OCI-LY1 (cell line): ENCODE results near the gene PLXND1.

ENCODE experiments used
- H2AFZ ChIP-seq: fragments of 200-600 bp; sonication (generic), shearing (Covaris generic); 2 replicates; pipeline ENCODE4 v1.6.0; 2014; ENCODE audit warnings: antibody characterized with exemption, mild to moderate bottlenecking, low read length
- H3F3A ChIP-seq: fragments of 200-600 bp; sonication (generic), shearing (Covaris generic); 2 replicates; pipeline ENCODE4 v1.6.0; 2014; ENCODE audit warnings: mild to moderate bottlenecking, antibody characterized with exemption, low read length, moderate library complexity; ENCODE audit not compliant: insufficient read depth
- H3K27ac ChIP-seq: fragments of 200-600 bp; sonication (generic); 2 replicates; pipeline ENCODE4 v1.5.1; 2014; ENCODE audit warnings: low read length, mixed run types, mild to moderate bottlenecking, low read depth; ENCODE audit not compliant: poor library complexity, severe bottlenecking
- H3K27me3 ChIP-seq: fragments of 200-600 bp; sonication (generic); 2 replicates; pipeline ENCODE4 v1.6.0; 2014; ENCODE audit warnings: antibody characterized with exemption, mild to moderate bottlenecking, low read length, moderate library complexity; ENCODE audit not compliant: insufficient read depth
- H3K36me3 ChIP-seq: fragments of 200-600 bp; sonication (generic); 2 replicates; pipeline ENCODE4 v1.6.1; 2014; ENCODE audit warnings: mild to moderate bottlenecking, antibody characterized with exemption, low read length, moderate library complexity, mixed read lengths; ENCODE audit not compliant: insufficient read depth
- H3K4me1 ChIP-seq: fragments of 200-600 bp; sonication (generic); 2 replicates; pipeline ENCODE4 v1.5.1; 2014; ENCODE audit warnings: mild to moderate bottlenecking, low read length, moderate library complexity; ENCODE audit not compliant: insufficient read depth, severe bottlenecking
- H3K4me2 ChIP-seq: fragments of 200-600 bp; sonication (generic), shearing (Covaris generic); 2 replicates; pipeline ENCODE4 v1.6.1; 2014; ENCODE audit warnings: low read length
- H3K4me3 ChIP-seq: fragments of 200-600 bp; sonication (generic); 2 replicates; pipeline ENCODE4 v1.5.1; 2014; ENCODE audit warnings: low read length, low read depth, mild to moderate bottlenecking, mixed read lengths; ENCODE audit not compliant: poor library complexity, severe bottlenecking
- H3K79me2 ChIP-seq: fragments of 200-600 bp; shearing (Covaris generic); 2 replicates; pipeline ENCODE4 v1.6.1; 2016; ENCODE audit warnings: mixed run types, low read length, mixed read lengths; ENCODE audit not compliant: insufficient read depth
- H3K9ac ChIP-seq: fragments of 200-600 bp; sonication (generic), shearing (Covaris generic); 2 replicates; pipeline ENCODE4 v1.6.1; 2014; ENCODE audit warnings: mild to moderate bottlenecking, low read length, mixed read lengths
- H3K9me2 ChIP-seq: fragments of 200-600 bp; sonication (generic), shearing (Covaris generic); 2 replicates; pipeline ENCODE4 v1.6.1; 2014; ENCODE audit warnings: low read depth, mild to moderate bottlenecking, low read length, mixed read lengths
- H3K9me3 ChIP-seq: fragments of 200-600 bp; shearing (Covaris generic); 2 replicates; pipeline ENCODE4 v1.6.1; 2014; ENCODE audit warnings: low read length, mixed read lengths
- H4K20me1 ChIP-seq: fragments of 200-600 bp; sonication (generic), shearing (Covaris generic); 2 replicates; pipeline ENCODE4 v1.6.0; 2016; ENCODE audit warnings: mild to moderate bottlenecking, low read length; ENCODE audit not compliant: insufficient read depth
- CTCF ChIP-seq: fragments of 200-600 bp; sonication (generic), shearing (Covaris generic); IDR thresholded peaks from 2 replicates; pipeline ENCODE4 v1.5.1; 2017; ENCODE audit warnings: mild to moderate bottlenecking, antibody characterized with exemption, low read length, moderate library complexity, mixed read lengths
- EZH2 ChIP-seq: fragments of 200-600 bp; sonication (generic), shearing (Covaris generic); IDR thresholded peaks from 2 replicates; pipeline ENCODE4 v1.8.0; 2017; ENCODE audit warnings: borderline replicate concordance, mixed run types, mild to moderate bottlenecking, antibody characterized with exemption, low read length, moderate library complexity, mixed read lengths

PLXND1 gene

DNA sequence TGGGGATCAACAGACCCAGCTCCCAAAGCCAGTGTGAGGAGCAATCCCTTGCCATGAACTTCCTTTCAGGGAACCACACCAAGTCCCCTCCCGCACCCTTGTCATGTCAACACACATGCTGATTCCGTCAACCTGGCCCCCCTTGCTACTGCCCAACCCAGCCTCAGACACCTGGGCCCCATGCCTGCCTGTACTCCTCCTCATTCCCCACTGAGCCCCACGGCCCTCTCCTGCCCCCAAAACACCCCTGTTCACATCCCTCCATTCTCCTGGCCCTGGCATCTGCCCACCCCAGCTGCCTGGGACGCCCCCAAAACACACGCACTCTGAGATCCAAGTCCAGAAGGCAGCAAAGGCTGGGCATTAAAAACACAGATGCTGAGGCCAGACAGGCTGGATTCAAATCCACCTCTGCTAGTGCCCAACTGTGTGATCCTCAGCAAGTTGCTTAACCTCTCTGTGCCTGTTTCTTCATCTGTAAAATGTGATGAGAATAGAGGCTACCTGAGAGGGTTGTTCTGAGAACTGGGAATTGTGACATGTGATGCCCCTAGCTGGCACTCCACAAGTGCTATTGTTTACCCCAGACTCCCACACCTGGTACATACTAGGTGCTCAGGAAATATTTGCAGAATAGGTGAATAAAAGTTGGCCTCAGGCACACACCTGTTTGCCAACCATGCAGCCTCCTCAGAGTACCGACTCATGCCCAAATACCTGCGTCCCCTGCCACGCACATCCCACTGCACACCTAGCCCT is 2.3 kb downstream of the PLXND1 start:
- Histone ChIP-seq H3F3A (no peaks in the 10 kb centered on the region), H3K9ac (no peak overlapping the region), H3K9me3 (no peaks in the 10 kb centered on the region), H3K4me1 (peaks cover 17% of the 10 kb centered on the region), H3K27me3 (peaks cover 17% of the 10 kb centered on the region), H3K79me2 (no peaks in the 10 kb centered on the region), H3K9me2 (no peaks in the 10 kb centered on the region), H2AFZ (no peak overlapping the region), H3K36me3 (no peaks in the 10 kb centered on the region), H3K4me3 (no peak overlapping the region), H3K27ac (no peak overlapping the region), H4K20me1 (no peaks in the 10 kb centered on the region), H3K4me2 (no peak overlapping the region)
- TF ChIP-seq EZH2 = no peak
- no peak for TF ChIP-seq CTCF

DNA sequence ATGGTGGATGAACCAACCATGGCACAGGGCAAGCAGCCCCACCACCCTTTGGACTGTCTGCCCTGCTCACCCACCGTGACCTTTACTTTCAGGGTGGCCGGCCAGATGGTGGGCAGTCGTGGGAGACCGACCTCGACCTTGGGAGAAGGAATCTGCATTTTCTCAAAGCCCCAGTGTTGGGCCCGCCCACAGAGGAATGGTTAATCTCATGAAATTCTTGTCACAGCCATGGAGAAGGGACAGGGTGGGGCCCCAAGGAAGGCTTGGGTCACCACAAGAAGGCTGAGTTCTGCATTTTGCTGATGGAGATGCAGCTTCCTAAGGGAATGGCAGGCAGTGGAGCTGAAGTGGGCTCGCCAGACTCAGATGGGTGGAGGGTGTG is 2.9 kb downstream of the PLXND1 start:
- peaks cover 17% of the 10 kb centered on the region for H3K4me1 ChIP-seq
- no peaks in the 10 kb centered on the region for H3K36me3 ChIP-seq
- no peaks in the 10 kb centered on the region for H3F3A ChIP-seq
- H2AFZ ChIP-seq = no peak overlapping the region
- no peak overlapping the region for H3K27ac ChIP-seq
- H4K20me1 ChIP-seq = no peaks in the 10 kb centered on the region
- H3K9ac ChIP-seq = no peak overlapping the region
- H3K4me2 ChIP-seq = no peak overlapping the region
- H3K27me3 ChIP-seq = peaks cover 12% of the 10 kb centered on the region
- H3K9me3 ChIP-seq = no peaks in the 10 kb centered on the region
- H3K79me2 ChIP-seq = no peaks in the 10 kb centered on the region
- H3K4me3 ChIP-seq = no peak overlapping the region
- TF ChIP-seq CTCF = no peak
- TF ChIP-seq EZH2 = no peak
- no peaks in the 10 kb centered on the region for H3K9me2 ChIP-seq

GRCh38 chr3:129602730-129603560 is 3.5 kb downstream of the PLXND1 start:
- no peaks in the 10 kb centered on the region for H3K36me3 ChIP-seq
- peaks cover 17% of the 10 kb centered on the region for H3K4me1 ChIP-seq
- no peak overlapping the region for H3K4me3 ChIP-seq
- peaks cover 15% of the 10 kb centered on the region; the same call in 1 of the 2 replicates for H3K27me3 ChIP-seq
- no peak overlapping the region for H3K27ac ChIP-seq
- no peak overlapping the region for H2AFZ ChIP-seq
- no peak overlapping the region for H3K4me2 ChIP-seq
- no peaks in the 10 kb centered on the region for H3K79me2 ChIP-seq
- no peak for TF ChIP-seq CTCF
- H4K20me1 ChIP-seq = no peaks in the 10 kb centered on the region
- no peaks in the 10 kb centered on the region for H3K9me2 ChIP-seq
- H3K9ac ChIP-seq = no peak overlapping the region
- no peaks in the 10 kb centered on the region for H3K9me3 ChIP-seq
- no peaks in the 10 kb centered on the region for H3F3A ChIP-seq
